HG02610 (cell line): Measurements from ENCODE around the gene ELMOD1.
A peak's percentile ranks its signal among the peaks of the same experiment; 100 is the strongest.
"Not testable (repeated sequence)": the region's sequence is repeated elsewhere in the genome, so short reads cannot be mapped to it uniquely, and the experiment has no call there.

ENCODE experiments used
- ATAC-seq: cut with Tn5 transposase; IDR thresholded peaks from one replicate; pipeline ENCODE4 v1.9.1; 2021; ENCODE audit warnings: mild to moderate bottlenecking, moderate library complexity; ENCODE audit not compliant: unreplicated experiment

Gene ELMOD1

DNA sequence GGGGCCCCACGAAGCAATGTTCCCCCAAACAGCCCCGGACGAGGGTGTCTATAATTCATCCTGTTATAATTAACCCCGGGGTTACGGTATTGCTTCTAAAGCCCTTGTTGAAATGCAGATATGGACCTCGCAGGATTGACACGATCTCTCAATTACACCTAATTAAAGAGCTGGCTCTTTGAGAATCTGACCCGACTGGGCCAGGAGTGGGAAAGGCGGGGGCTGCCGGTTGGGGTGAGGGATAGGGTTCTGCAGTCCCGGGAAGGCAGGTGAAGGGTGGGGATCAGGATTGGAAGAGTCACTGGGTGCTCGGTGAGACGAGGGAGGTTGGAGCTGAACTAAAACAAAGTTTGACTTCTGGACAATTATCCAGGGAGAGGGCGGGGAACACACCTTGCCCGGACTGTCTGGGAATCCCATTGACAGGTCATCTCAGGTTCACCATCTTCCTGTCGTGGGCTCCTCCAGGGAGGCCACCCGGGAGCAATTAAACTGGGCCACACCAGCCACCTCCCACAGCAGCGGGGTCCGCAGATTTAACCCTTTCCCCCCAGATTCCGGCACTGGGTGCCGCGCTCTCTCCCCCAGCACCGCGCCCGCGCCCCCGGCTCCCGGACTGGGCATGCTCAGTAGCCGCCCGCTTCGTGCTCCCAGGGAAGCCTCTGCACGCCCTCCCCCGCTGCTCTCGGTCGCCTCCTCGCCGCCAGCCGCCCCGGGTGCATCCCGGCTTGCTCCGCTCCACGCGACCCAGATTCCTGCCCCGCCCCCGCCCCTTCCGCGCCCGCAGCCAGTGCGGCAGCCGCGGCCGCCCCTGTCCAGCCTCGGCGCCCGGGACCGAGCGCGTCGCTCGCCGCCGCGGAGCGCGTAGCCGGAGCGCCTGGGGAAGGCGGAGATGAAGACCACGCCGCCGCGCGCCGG, at the start of gene ELMOD1:
Gene ELMOD1 (plus strand): TSS at position 688 of the 918 bp plus-strand sequence. CDS start 27,043 bp downstream, outside the sequence.
- ATAC-seq = peak; percentile 33

DNA sequence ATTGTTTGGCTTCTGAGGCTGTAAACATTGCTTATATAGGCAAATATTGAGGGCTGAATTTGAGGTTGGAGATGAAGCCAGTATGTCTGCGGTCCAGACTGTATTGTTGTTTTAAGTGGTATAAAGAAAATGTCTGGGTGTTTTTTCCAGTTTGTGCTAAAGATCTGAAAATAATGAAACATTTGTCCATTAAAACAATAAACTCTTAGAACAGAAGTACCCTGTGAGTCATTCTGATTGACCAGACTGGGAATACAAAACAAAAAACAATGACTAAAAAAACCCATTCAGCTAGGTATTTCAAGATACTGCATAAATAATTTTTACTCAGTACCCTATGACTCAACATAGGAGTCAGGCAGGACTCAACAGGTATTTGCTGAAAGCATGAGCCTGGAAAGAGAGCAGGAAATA, 45.8 kb upstream of the ELMOD1 start:
- peak; percentile 70 for ATAC-seq

DNA sequence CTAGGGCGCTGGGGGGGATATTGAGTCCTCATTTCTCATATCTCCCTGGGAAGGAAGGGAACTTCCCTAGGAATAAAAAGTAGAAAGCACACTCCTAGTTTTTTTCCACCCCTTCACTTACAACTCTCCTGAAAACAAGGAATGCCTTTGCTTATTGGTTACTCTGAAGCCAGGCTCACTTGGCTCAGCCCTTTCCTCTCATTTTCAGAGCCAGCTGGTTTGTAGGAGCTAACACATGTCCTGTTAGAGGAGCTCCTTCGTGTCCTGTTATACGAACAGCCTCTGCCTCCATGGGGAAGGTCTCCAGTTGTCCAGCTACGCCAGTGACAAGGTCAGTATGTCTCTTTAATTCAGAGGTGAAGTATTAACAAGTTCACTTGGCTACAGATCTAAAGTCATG, 43.0 kb upstream of the ELMOD1 start:
- no peak for ATAC-seq

DNA sequence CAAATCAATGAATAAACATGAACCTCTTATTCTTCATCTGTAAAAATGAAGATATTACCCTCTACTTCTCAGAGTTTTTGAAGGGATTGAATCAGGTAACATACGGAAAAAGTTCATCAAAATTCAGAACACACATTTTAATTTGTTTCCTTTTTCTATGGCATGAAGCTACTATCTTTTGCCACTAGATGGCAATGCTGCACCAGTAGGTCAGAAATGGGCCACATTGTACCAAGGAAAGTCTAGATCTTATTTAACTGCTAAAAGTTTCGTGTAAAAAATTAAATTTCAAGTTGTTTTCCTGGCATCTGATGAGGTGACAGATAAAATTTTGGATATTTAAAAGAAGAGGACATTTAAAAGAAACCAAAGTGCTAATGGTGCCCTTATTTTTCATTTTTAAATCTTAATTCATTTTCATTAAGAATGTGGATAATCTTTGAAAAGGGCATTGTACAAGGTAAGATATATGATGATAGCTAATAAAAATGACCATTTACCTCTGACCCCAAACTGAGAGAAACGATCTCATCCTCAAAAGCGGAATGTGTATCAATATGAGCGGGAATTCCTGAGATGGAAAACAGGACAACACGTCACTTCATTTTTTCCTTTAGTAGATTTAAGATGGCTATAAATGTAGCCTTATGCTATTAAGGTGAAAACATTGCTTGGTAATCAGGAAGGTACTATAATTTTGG, 41.5 kb upstream of the ELMOD1 start:
- peak; percentile 39 for ATAC-seq

DNA sequence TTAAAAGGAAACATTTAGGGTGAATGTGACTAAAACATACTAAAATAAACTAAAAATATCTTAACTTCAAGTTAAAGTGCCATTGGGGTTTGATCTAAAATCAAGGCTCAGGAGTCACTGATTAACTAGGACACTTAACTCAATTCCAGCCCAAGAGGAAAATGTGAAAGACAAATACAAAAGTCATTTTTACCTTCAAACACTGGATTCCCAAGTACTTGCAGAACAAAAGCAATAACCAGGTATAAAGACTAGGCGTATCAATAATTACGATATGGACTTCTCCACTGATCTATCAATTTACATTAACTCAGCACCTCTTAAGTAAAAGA, 41.0 kb upstream of the ELMOD1 start:
- ATAC-seq = no peak

DNA sequence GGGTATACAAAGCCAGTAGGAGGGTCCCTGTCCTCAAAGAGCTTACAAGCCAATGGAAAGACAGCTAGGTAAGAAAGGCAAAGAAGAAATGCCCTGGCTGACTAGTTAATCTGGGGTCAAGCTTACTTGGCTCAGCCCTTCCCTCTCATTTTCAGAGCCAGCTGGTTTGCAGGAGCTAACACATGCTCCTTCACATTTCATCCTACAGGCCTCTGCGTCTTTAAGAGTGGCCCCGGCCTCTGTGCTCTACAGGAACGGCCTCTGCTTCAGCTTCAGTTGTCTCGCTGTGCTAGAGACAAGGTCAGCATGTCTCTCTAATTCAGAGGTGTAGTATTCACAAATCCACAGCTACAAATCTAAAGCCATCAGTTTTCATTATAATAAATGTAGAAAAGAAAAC, 40.6 kb upstream of the ELMOD1 start:
- ATAC-seq = no peak

DNA sequence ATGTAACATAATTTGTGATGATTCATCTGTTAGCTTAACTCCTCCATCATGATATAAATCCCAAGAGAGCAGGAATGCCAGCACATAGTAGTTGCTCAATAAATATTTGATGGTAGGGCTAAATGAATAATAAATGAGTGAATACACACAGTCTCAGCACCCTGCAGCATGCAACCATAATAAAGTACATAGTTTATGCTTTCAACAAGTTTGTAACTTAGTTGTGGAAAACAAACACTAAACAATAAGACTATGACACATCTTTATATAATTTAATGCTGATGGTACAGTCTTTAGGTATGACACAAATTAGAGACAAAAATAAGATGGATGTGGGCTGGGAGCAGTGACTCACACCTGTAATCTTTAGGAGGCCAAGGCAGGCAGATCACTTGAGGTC, 29.3 kb upstream of the ELMOD1 start:
- no peak for ATAC-seq

DNA sequence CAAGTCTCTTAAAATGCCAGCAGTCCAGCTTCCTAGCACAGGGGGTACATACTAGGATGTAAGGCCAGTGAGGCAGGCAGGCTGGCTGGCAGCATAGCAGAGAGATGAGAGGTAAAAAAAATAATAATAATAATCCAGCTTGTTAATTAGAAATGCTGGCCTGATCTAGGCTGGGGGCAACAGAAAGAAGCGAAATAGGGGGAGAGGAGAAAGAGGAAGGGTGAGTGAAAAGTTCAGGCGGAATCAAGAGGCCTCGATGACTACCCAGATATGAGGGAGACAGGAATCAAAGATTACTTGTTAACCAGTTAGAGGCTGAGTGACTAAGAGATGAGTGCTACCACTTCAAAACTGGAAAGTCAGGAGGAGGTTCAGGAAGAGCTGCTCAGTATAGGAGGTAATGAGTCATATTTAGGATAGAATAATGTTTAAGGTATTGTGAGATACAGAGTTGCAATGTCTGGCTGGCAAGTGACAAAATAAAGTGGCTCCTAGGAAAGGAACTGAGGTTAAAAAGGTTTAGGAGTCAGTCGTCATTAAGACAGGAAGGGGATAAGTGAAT, 28.2 kb upstream of the ELMOD1 start:
- ATAC-seq = no peak

DNA sequence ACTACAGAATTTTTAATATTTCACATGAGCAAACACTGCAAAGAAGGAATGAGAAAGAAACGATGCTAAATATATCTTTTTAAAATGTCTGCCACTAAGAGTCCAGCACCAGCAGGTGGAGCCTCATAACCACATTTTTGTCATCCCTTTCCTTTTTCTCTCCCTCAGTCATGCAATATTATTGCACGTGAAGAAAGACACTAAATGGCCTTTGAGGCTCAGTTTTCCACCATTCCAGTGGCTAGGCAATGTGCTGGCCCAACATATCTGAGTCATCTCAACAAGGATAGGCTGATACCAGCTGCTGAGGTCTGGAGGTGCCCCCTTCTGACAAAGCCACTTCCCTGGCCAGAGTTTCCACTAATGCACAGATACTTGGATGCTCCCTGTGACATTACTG, 27.2 kb upstream of the ELMOD1 start:
- ATAC-seq = peak; percentile 28

DNA sequence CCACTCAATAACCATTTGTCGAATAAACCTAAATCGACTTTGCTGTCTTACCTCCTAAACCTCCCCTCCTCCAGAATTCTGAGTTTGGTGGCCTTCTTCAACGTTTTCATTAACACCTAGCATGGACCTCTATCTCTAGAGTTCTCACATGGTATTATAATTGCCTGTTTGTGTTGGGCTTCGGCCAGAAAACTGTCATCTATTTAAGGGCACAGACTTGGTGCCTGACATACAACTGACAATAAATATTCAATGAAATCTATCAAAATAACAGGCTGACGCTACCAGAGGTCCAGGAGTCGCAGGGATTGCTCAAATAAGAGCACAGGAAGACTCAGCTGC, 26.1 kb upstream of the ELMOD1 start:
- no peak for ATAC-seq

DNA sequence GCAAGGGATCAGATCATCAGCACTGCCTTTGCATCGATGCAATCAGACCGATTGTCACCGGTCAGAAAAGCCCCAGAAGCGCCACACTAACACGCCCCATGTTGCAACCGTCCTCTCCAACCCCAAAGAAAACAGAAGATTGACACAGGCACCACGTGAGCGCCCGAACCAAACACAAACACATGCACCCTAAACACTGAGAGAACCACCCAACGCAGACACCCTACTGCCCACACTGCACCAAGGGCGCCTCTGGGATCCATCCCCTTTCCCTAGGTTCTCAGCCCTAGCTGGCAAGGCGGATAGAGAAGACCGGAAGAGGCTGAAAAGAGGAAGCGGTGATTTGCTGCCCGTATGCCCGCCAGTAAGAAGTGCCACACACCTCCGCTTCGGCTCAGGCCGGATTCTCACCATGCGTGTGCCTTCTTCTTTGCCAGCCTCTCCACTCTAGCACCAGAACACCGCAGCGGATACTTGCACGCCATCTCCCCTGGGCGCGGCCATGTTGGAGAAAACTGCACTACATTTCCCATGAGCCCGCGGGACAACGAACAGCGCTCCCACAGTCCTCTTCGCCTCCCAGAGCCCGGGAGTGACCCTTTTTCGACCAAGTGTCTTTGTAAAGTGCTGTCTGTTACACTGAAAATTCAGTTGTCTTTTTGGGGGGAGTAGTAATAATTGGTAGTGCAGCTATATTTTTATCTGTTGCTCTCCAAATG, 25.6 kb upstream of the ELMOD1 start, which contains the start of gene ALKBH8:
Gene ALKBH8 (minus strand): TSS at position 517 of the 719 bp plus-strand sequence. CDS start 4,842 bp downstream, outside the sequence.
- ATAC-seq = peak; percentile 82

DNA sequence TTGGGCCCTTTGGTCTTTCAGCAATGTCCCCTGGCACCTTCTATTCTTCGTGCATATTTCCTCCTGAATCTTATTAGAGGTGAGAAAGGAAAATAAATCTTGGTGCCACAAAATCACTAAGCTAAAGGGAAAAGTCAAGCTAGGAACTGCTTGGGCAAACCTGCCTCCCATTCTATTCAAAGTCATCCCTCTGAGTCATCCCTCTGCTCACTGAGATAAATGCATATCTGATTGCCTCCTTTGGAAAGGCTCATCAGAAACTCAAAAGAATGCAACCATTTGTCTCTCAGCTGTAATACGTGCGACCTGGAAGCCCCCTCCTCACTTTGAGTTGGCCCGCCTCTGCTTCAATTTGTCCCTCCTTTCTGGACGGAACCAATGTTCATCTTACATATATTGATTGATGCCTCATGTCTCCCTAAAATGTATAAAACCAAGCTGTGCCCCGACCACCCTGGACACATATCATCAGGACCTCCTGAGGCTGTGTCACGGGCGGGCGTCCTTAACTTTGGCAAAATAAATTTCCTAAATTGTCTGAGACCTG, 24.9 kb upstream of the ELMOD1 start:
- ATAC-seq = not testable (repeated sequence)

DNA sequence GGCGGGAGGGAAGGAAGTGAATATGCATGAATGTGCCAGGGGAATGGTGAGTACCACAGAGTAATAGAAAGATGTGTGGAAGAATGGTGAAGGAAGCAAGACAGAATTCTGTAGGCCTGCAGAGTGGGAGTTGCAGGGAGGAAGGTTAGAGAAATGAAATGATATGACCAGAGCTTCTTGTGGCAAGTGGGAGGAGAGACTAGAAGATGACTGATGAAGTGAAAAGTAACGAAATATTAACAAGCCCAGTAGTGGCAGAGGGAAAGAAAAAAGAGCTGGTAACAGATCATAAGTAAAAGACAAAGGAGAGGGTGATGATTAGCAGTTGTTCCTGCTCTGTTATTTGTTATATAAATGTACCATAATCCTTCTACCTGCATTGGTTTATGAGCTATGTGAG, 24.4 kb upstream of the ELMOD1 start:
- no peak for ATAC-seq

DNA sequence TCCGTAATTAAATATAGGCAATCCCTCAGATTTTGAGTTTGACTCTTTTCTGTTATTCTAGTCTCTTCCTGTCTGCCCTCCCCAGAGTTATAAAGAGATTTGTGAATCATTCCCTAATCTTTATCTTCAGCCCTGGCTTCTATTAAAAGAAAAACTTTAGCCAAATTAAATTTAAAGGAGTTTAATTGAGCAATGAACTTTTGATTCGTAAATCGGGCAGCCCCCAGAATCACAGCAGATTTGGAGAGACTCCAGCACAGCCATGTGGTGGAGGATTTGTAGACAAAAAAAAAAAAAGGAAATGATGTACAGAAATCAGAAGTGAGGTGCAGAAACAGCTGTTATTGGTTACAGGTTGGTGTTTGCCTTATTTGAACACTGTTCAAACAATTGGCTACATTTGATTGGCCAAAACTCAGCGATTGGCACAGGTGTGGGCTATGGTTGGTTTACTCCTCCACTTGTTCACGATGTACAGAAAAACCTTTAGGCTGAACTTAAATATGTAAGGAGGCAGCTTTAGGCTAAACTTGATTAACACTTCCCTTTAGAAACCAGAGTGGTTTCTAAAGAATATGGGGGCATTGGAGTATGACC, 23.1 kb upstream of the ELMOD1 start:
- no peak for ATAC-seq

DNA sequence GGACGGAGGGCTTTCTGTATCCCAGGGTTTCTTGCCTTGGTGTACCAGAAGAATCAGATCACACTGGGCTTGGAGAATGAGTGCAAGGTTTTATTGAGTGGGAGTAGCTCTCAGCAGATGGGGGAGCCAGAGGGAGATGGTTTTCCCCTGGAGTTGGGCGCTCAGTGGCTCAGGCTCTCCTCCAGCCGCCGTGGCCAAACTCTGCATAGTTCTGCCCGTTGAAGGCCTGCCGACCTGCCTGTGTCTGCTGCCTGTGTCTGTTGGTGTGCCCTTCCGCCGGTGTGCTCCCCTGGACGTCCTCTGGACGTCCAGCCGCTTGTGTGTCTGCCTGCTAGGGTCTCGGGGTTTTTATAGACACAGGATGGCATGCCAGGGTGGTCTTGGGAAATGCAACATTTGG, 20.9 kb upstream of the ELMOD1 start:
- ATAC-seq = no peak

DNA sequence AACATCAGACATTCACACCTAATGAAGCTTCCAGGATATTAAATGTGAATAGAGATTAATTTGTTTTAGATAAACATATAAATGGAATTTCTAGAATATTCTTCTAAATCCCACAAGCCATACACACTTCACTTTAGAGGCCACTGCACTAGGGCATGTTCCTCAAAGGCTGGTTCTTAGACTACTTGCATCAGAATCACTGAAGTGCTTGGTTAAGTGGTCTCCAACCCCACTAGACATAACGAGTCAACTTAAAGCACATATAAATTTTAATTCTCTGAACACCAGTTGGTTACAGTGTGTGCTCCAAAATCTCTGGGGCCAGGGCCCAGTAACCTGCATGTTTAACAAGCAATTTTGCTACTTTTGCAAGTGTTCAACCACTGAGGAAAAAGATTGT, 17.5 kb upstream of the ELMOD1 start:
- ATAC-seq = no peak

DNA sequence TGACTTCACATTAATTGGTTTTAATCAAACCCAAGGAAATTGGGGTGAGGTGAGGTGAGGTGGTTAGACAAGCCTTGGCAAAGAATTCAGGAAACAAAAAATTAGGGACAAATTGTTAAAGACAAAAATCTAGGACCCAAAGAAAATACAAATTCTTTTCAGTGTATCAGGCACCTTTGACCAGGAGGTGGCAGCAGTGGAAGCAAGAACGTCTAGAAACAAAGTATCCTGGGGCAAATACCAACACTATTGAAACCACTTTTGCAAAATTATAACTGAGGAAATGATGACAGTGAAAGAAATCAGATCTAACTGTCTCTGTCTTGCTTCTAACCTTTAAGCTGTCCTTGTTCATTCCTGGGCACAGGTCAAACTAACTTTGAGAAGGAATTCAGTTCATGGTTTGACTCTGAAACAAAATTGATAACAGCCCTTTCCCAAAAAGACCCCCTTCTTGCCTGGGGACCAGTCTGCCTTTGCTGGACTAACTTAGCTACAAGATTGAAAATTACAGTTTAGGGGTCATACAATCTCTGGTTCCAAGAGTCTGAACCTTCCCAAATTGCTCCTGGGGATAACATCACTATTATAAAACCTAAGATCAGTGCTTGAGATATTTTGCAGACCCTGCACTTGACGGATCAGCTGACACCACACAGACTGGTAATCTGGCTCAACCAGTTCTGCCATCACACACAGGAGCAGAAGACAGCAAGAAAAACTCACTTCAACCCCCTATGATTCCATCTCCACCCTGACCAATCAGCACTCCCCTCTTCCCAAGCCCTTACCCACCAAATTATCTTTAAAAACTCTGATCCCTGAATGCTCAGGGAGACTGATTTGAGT, 14.2 kb upstream of the ELMOD1 start:
- not testable (repeated sequence) for ATAC-seq

DNA sequence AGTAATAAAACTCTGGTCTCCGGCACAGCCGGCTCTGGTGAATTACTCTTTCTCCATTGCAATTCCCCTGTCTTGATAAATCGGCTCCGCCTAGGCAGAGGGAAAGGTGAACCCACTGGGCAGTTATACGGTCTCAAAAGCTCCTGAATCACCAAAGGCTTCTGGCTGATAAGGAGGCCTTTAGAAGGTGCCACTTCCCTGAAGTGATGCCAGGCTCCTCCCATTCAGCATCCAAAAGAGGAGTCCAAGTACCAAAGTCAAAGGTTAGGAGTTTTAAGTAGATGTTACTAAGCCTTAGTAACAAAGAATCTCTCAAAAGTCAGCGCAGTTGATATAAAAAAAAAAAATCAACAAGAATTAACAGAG, 13.6 kb upstream of the ELMOD1 start:
- ATAC-seq = no peak

DNA sequence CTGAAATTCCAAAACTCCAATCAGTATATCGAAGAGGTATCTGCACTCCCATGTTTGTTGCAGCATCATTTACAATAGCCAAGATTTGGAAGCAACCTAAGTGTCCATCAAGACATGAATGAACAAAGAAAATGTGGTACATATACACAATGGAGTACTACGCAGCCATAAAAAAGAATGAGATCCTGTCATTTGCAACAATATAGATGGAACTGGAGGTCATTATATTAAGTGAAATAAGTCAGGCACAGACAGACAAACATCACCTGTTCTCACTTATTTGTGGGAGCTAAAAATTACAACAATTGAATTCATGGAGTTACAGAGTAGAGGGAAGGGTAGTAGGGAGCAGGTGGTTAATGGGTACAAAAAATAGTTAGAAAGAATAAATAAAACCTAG, 11.8 kb upstream of the ELMOD1 start:
- ATAC-seq = not testable (repeated sequence)

DNA sequence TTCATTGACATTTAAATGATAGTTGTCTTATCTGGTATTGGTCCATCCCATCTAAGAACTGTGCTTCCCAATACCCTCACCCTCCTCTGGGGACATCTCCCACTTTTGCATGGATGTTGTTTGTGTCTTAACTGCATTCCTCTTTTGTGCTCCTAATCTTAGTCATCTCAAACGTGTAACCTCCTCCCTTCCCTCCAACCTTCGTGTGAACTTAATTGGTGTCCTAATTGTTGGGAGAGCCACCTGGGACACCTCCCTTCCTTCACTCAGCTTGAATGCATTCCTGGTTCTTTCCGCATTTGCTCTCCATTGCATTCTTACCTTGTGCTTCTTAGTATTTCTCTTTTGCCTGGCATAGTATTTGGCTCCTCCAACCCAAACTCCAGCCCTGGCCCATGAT, 9.8 kb upstream of the ELMOD1 start:
- ATAC-seq = no peak
